Measurements from ENCODE around the gene OR2F2. TPM values are rescaled to one million over a fixed set of nuclear protein-coding genes. Genes with fewer than 3 reads are reported as not detected.

Gene OR2F2
- total RNA-seq, 1 donor from 2014 or later, result not detected

DNA sequence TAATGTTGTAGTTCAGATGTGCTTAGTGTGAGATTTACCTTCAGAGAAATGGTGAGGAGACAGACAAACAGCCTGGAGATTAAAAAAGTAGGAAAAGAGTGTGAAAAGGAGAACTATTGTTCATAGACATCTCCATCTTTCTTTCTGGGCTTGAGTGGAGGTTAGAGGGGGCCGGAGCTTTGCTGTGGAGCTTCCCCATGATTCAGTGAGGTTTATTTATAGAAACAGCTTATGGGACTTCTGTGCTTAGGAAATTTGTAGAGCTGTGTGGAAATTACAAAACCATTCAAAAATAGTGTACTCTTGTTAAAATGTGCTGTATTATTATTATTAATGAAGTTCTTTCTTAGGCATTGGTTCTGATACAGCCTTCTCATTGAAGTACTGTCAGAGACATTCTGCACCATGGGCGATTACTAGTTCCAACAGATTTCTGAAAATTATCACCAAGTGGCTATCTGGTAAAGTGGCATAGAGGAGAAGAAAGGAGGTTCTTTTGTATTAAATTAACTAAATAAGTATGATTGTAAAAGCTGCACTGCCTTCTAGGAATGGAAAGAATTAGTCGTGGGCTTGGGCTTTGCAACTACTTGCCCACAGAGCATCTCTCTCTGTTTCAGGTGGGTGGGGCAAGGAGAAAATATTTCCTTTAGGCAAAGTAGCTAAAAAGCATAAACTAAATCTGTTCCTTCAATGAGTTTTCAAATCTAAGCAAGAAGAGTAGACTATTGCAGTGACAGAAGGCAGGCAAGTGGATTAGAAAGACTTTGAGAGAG is 24.4 kb upstream of the OR2F2 start:
- DNase-seq (ENCODE audit: low spot score), result no peak
- intact Hi-C loops (cut with DNase I), result no loop called here

- no peak for DNase-seq (ENCODE audit: low spot score)
- intact Hi-C loops (cut with DNase I), result no loop called here
Measured at GRCh38 chr7:143913945-143914615, 21.0 kb upstream of the OR2F2 start.

DNA sequence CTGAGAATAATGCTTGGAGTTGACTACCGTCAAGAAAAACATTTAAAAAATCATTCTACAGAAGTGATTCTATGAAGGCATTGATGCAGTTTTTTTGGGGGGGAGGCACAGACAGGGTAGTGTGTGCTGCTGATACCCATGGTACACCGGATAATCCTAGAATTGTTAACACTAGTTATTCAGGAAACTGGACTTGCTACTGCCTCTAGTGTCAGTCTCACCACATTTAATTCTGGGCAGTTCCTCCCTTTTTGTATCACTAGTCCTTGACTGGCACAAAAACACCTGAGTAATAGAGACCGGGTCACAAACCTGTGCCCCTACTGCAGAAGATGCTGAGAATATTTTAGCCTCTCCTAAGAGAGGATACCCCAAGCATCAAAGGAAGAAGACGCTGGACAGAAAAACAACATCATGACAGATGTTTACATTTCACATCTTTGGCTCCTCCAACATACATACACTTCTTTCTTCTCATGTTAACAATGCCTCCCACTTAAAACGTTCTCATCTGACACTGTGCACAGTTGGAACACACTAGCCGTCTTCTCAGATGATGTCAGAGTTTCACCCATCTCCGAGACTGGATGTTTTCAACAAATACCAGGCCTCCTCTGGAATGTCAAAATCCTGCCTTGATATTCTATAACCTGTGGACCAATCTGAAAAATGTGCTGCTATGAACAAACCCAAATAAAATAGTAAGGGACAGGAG is 19.9 kb upstream of the OR2F2 start:
- no peak for DNase-seq (ENCODE audit: low spot score)
- intact Hi-C loops (cut with DNase I), result no loop called here

- intact Hi-C loops (cut with DNase I), result no loop called here
- DNase-seq (ENCODE audit: low spot score), result no peak
Measured at GRCh38 chr7:143924851-143925250, 10.2 kb upstream of the OR2F2 start.

GRCh38 chr7:143929224-143929920 is 5.7 kb upstream of the OR2F2 start:
- intact Hi-C loops (cut with DNase I), result no loop called here
- DNase-seq (ENCODE audit: low spot score), result no peak

- DNase-seq (ENCODE audit: low spot score), result no peak
- intact Hi-C loops (cut with DNase I), result no loop called here
Measured at GRCh38 chr7:143931739-143932138, 3.3 kb upstream of the OR2F2 start.

DNA sequence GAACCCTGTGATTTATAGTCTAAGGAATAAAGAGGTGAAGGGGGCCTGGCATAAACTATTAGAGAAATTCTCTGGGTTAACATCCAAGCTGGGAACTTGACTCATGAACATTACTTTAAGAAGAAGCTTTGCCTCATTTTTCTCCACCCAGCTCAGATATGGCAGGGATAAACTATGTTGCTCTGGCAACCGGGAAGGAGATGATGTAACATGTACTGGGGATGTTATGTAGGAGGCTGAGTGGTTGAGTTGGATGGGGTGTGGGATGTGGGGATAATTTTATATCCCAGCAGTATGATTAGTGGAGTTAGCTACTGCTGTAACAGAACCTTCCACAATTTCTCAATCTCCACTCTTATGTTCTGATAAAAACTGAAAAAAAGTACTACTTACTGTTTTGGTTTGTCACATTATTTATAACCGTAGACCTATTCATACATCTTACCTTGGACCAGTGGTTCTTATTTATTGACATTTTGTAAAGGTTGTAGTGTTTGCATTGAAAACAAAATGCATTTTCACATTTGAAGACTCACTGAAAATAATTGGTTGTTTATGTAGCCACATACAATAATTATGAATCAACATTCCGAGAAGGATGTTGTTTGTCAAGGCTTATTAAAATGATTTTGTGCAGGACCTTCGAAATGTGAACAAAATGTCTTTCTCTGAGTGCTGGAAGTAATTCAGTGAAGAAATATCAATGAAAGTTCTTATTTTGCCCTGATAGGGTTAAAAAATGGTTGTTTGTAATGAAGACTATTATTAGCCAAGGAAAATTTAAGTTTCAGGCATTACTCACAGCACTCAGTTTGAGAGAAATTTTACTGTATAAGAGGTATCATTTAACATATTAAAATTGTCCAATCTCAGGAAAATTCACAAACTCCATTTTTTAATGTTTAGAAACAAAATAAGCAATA is 1.3 kb downstream of the OR2F2 start:
- intact Hi-C loops (cut with DNase I), result no loop called here
- no peak for DNase-seq (ENCODE audit: low spot score)

- DNase-seq (ENCODE audit: low spot score), result no peak
- intact Hi-C loops (cut with DNase I), result no loop called here
Measured at GRCh38 chr7:143938379-143939243, 3.6 kb downstream of the OR2F2 start.

- DNase-seq (ENCODE audit: low spot score), result no peak
- intact Hi-C loops (cut with DNase I), result no loop called here
Measured at GRCh38 chr7:143945423-143945822, 10.4 kb downstream of the OR2F2 start.

DNA sequence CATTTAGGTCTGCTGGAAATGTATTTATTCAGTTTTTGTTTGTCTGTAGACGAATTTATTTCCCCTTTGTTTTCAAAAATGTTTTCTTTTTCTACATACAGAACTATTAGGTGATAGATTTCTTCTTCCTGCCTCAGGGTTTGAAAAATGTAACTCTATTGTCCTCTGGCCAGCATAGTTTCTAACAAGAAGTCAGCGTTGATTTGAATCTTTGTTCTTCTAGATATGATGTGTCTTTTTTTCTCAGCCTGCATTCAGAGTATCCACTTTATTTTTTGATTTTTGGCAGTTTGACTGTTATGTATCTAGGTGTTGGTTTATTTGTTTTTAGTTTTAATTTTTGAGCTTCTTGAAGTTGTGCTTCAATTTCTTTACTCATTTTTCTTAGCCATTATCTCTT is 12.1 kb downstream of the OR2F2 start:
- DNase-seq (ENCODE audit: low spot score), result no peak
- intact Hi-C loops (cut with DNase I), result no loop called here

DNA sequence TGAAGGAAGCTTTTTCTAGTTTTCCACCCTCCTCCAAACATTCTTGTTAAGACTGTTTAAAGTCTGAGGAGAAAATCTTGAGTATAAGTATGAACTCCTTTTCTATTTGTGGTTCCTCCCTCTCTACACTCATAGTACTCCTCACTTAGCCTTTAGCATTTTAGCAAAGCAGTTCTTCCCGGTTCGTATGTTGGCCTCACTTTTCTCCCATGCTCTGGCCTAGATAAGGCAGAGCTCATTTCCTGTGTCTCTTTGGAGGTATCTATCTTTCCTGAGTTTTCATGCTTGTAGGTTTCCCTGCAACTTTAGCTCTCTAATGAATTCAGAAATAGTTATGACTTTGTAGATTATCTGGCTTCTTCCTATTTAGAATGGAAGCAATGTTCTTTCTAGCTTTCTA is 13.7 kb downstream of the OR2F2 start:
- intact Hi-C loops (cut with DNase I), result no loop called here
- DNase-seq (ENCODE audit: low spot score), result no peak

DNA sequence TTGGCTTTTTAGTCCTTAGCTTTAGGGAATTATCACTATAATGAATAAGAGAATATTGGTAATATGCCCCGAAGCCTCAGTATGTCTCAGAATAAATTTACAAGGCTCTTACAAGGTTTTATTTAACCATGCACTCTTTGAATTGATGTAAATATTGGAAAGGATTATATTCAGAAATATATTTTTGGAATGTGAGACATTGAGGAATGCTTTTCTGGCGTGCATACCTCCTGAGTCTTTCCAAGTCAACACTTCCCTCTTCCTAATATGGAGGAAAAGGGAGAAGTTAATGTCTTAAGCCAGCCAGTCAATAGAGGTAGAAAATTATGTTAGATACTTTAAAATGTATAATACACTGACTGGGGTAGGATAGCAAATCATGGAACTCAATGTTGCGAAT is 18.4 kb downstream of the OR2F2 start:
- no peak for DNase-seq (ENCODE audit: low spot score)
- intact Hi-C loops (cut with DNase I), result no loop called here

GRCh38 chr7:143954135-143954534 is 19.1 kb downstream of the OR2F2 start:
- intact Hi-C loops (cut with DNase I), result no loop called here
- no peak for DNase-seq (ENCODE audit: low spot score)

- intact Hi-C loops (cut with DNase I), result no loop called here
- no peak for DNase-seq (ENCODE audit: low spot score)
Measured at GRCh38 chr7:143954544-143954943, 19.5 kb downstream of the OR2F2 start, which contains the start of gene OR2F1. Gene OR2F1, plus strand, starts transcription at chr7:143954844. Its CDS starts 5,127 bp downstream, at chr7:143959971.

DNA sequence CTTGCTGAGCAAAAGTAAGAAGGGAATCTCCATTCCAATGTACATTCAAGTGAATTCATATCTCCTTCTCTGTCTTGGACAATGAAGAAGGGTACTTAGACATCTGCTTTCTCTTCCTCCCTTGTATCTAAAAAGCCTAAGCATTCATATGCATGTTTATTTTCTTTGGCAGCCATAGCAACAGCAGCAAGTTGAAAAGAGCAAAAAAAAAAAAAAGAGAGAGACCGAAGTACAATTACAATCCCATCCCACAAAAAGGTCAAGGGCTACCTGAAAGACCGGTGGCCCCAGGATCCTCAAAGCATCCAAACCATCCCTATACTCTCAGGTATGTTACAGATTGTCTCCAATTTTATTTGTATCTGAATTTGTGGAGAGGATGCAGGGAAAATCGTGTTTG is 23.7 kb downstream of the OR2F2 start:
- intact Hi-C loops (cut with DNase I), result no loop called here
- no peak for DNase-seq (ENCODE audit: low spot score)

- intact Hi-C loops (cut with DNase I), result no loop called here
- DNase-seq (ENCODE audit: low spot score), result no peak
Measured at GRCh38 chr7:143960813-143961610, 26.0 kb downstream of the OR2F2 start.

DNA sequence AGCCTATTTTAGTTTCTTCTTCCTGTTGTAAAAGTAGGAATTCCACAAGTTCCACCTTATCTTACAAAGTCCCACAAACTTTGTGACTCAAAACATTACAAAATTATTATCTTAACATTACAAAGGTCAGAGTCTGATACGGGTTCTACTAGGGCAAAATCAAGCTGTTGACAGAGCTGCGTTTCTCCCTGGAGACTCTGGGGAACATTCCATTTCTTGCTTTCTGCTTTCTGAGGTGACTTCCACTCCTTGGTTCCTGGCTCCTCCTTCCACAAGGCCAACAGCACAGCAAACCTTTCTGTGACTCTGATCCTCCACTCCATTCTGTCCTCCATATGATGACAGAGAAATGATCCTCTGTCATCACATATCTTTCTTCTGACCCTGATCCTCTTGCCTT is 30.2 kb downstream of the OR2F2 start:
- intact Hi-C loops (cut with DNase I), result no loop called here
- no peak for DNase-seq (ENCODE audit: low spot score)

Measured in cardiac septum (tissue), 1 donor.